Cardiac fibroblast (primary cell): ENCODE data around the gene CORO2B.

ENCODE experiments used
- DNase-seq, 2 donors: peaks; one replicate each; pipeline versions ENCODE4 v3.0.0 to v3.0.0-alpha.2; 2010; ENCODE audit warnings: low read depth in 2 of 2
- H3K4me3 ChIP-seq, 2 donors: replicated peaks in 1 of 2; 1 replicate in 1 of 2; 2 replicates in 1 of 2; pipeline ENCODE4 v1.5.1; 2011; ENCODE audit warnings: low read depth in 2 of 2, low read length in 2 of 2, mild to moderate bottlenecking in 2 of 2, moderate library complexity in 1 of 2
- CTCF ChIP-seq: IDR thresholded peaks from one replicate; pipeline ENCODE4 v1.5.1; 2011; ENCODE audit warnings: low read depth, mild to moderate bottlenecking, low read length, inconsistent platforms

Gene CORO2B

GRCh38 chr15:68699881-68700454 lies 121.2 kb downstream of the CORO2B start:
- no peak for TF ChIP-seq CTCF
- H3K4me3 ChIP-seq: no peak overlapping the region
- no peak for DNase-seq

DNA sequence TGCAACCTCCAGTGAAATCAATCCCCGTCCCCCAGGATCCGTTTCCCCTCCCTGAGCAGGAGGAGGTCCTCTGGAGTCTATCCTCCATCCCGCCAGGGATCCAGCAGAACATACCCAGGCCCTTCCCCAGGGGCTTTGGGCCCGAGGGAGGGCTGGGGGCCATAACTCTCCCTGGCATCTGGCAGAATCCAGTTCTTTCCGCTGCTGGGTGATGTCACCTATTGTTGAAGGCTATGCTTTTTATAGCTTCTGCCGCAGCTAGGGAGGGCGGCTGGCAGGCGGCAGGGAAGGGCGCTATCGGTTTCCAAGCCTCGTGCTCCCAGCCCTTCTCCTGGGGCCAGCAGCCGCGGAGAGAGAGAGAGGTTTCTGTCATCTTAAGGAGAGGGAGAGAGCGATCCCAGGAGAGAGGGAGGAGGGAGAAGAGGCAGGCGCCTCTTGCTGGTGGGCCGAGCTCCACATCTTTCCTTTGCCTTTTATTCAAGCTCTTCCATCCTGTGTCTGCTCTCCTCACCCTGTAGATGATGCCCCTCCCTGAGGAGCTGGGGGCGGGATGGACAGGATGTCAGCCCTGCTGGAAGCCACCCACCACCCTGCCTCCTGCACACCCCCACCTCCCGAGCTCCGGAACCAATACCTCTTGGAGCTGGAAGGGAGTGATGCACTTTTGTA lies 121.8 kb downstream of the CORO2B start:
- TF ChIP-seq CTCF: no peak
- no peak overlapping the region for H3K4me3 ChIP-seq
- peak; percentile 61 to 79 for DNase-seq

DNA sequence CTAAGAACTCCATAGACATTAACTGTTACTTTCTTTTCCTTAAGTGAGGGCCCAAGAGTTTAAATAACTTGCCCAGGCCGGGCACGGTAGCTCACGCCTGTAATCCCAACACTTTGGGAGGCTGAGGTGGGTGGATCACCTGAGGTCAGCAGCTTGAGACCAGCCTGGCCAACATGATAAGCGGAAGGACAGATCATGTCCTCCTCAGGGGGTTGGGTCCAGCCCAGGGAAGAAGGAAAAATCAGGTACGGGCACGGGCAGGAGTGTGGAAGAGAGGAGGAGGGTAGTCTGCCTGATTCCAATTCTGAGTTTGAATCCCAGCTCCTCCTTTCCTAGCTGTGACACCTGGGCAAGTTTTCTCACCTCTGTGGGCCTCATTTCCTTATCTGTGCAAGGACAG lies 123.1 kb downstream of the CORO2B start:
- TF ChIP-seq CTCF: no peak
- H3K4me3 ChIP-seq: no peak overlapping the region
- no peak for DNase-seq

DNA sequence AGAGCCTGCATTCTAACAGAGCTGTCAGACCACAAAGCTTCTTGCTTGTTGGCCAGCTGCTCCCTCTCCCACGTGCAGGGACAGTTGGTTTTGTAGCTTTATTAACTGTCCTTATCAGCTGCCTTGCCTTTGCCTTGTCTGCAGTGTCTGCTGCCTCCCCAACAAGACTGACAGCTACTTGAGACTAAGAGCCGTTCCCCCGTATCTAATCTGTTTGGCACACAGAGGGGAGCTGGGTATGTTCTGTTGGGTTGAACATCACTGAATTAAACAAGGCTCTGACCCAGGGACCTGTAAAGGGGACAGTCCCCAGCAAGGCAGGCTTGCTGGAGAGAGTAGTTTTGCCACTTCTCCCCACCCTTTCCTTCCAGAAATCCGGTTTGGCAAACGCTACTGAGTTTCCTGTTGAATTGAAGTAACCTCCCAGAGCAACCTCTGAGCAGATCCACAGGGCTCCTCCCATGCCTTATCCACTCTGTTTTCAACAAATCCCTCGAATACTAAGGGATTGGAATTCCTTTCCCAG lies 125.8 kb downstream of the CORO2B start:
- peak; percentile 15 to 90 for DNase-seq
- no peak for TF ChIP-seq CTCF
- H3K4me3 ChIP-seq: no peak overlapping the region

DNA sequence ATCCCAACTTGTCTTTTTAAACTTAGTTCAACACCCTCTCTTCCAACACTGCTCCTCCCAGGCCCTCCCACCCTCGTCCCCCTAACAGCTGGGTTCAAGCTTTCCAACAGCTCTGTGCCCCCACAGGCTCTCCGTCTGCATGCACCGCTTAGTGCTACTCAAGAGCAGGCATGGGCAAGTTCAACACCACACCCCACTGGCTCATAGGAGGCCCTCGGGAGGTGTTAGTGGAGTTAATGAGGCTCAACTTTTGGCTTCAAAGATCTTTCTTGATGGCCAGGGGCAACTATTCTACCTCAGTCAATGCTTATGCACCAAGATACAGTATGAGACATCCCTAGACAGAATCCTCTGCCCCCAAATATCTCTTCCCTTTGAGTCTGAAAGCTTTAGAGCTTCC lies 127.5 kb downstream of the CORO2B start:
- no peak overlapping the region for H3K4me3 ChIP-seq
- no peak for DNase-seq
- no peak for TF ChIP-seq CTCF

- no peak for TF ChIP-seq CTCF
- no peak overlapping the region for H3K4me3 ChIP-seq
- DNase-seq: no peak
Measured at GRCh38 chr15:68706931-68707330, 128.1 kb downstream of the CORO2B start.

GRCh38 chr15:68707386-68707785 lies 128.6 kb downstream of the CORO2B start:
- no peak overlapping the region for H3K4me3 ChIP-seq
- no peak for TF ChIP-seq CTCF
- DNase-seq: no peak
